ENCODE results near the gene PLCB1. TPM values are rescaled to one million over a fixed set of nuclear protein-coding genes. Genes with fewer than 3 reads are reported as not detected.

The PLCB1 gene
- total and polyA plus RNA-seq, 7 experiments from 2014 or later: 0.56 to 17.6 (median 2.3) TPM

GRCh38 chr20:8487696-8488095, 355.6 kb downstream of the PLCB1 start:
- H3K27ac ChIP-seq (ENCODE audit: low read depth, low read length): no peak overlapping the region
- no peaks in the 10 kb centered on the region for H3K4me1 Mint-ChIP-seq
- CTCF ChIA-PET: no interaction called here

GRCh38 chr20:8489094-8489883, 357.2 kb downstream of the PLCB1 start:
- DNase-seq (no peak), ATAC-seq (no peak)
- Mint-ChIP-seq H3K27ac (no peak overlapping the region), H3K4me3 (no peak overlapping the region), H3K9me3 (peaks cover 0 to 2% (median 0%) of the 10 kb centered on the region in 11 donors), H3K27me3 (no peaks in the 10 kb centered on the region), H3K36me3 (no peaks in the 10 kb centered on the region), H3K4me1 (no peaks in the 10 kb centered on the region)
- H3K36me3 ChIP-seq (ENCODE audit: control insufficient read depth in 2 of 3, insufficient read depth in 3 of 3, low read length in 3 of 3): no peaks in the 10 kb centered on the region
- H3K4me3 ChIP-seq (ENCODE audit: low read length): no peak overlapping the region
- no peaks in the 10 kb centered on the region for H3K9me3 ChIP-seq (ENCODE audit: control insufficient read depth in 2 of 3, low read length in 3 of 3)
- no peaks in the 10 kb centered on the region for H3K4me1 ChIP-seq (ENCODE audit: control insufficient read depth in 2 of 2, insufficient read depth in 2 of 2, low read length in 2 of 2)
- intact Hi-C loops (cut with micrococcal nuclease): no loop called here
- CTCF ChIA-PET: no interaction called here
- no peaks in the 10 kb centered on the region for H3K27me3 ChIP-seq (ENCODE audit: control insufficient read depth in 2 of 2, insufficient read depth in 2 of 2, low read length in 2 of 2)
- no peak overlapping the region for H3K27ac ChIP-seq (ENCODE audit: low read depth, low read length)
- POLR2A ChIA-PET: no interaction called here

More at GRCh38 chr20:8487696-8488095, 355.6 kb downstream of the PLCB1 start:
- POLR2A ChIA-PET: no interaction called here
- peaks cover 0 to 2% (median 0%) of the 10 kb centered on the region in 11 donors for H3K9me3 Mint-ChIP-seq
- no peaks in the 10 kb centered on the region for H3K27me3 ChIP-seq (ENCODE audit: control insufficient read depth in 2 of 2, insufficient read depth in 2 of 2, low read length in 2 of 2)
- H3K4me3 Mint-ChIP-seq: no peak overlapping the region
- H3K4me3 ChIP-seq (ENCODE audit: low read length): no peak overlapping the region
- no peaks in the 10 kb centered on the region for H3K4me1 ChIP-seq (ENCODE audit: control insufficient read depth in 2 of 2, insufficient read depth in 2 of 2, low read length in 2 of 2)
- DNase-seq (no peak), ATAC-seq (no peak)
- H3K36me3 Mint-ChIP-seq: no peaks in the 10 kb centered on the region
- no peaks in the 10 kb centered on the region for H3K27me3 Mint-ChIP-seq
- intact Hi-C loops (cut with micrococcal nuclease): no loop called here
- no peaks in the 10 kb centered on the region for H3K36me3 ChIP-seq (ENCODE audit: control insufficient read depth in 2 of 3, insufficient read depth in 3 of 3, low read length in 3 of 3)
- no peak overlapping the region for H3K27ac Mint-ChIP-seq
- no peaks in the 10 kb centered on the region for H3K9me3 ChIP-seq (ENCODE audit: control insufficient read depth in 2 of 3, low read length in 3 of 3)

GRCh38 chr20:8490076-8490830, 358.2 kb downstream of the PLCB1 start:
- Histone ChIP-seq H3K27ac (ENCODE audit: low read depth, low read length) (no peak overlapping the region), H3K4me3 (ENCODE audit: low read length) (no peak overlapping the region), H3K4me1 (ENCODE audit: control insufficient read depth in 2 of 2, insufficient read depth in 2 of 2, low read length in 2 of 2) (no peaks in the 10 kb centered on the region), H3K36me3 (ENCODE audit: control insufficient read depth in 2 of 3, insufficient read depth in 3 of 3, low read length in 3 of 3) (no peaks in the 10 kb centered on the region), H3K9me3 (ENCODE audit: control insufficient read depth in 2 of 3, low read length in 3 of 3) (no peaks in the 10 kb centered on the region), H3K27me3 (ENCODE audit: control insufficient read depth in 2 of 2, insufficient read depth in 2 of 2, low read length in 2 of 2) (no peaks in the 10 kb centered on the region)
- H3K4me3 Mint-ChIP-seq: no peak overlapping the region
- intact Hi-C loops (cut with micrococcal nuclease): no loop called here
- ATAC-seq (no peak), DNase-seq (no peak)
- H3K9me3 Mint-ChIP-seq: peaks cover 0 to 2% (median 0%) of the 10 kb centered on the region in 11 donors
- ChIA-PET POLR2A (no interaction called here), CTCF (interaction anchor here (0.5 kb wide), 1 partner anchor 263 kb away, joined by 5 read pairs; no protein-coding TSS in a partner anchor)
- no peaks in the 10 kb centered on the region for H3K4me1 Mint-ChIP-seq
- no peaks in the 10 kb centered on the region for H3K36me3 Mint-ChIP-seq
- H3K27me3 Mint-ChIP-seq: no peaks in the 10 kb centered on the region
- H3K27ac Mint-ChIP-seq: no peak overlapping the region

- intact Hi-C loops (cut with micrococcal nuclease): no loop called here
- no peaks in the 10 kb centered on the region for H3K4me1 ChIP-seq (ENCODE audit: control insufficient read depth in 2 of 2, insufficient read depth in 2 of 2, low read length in 2 of 2)
- POLR2A ChIA-PET: no interaction called here
- ATAC-seq: no peak
- H3K27ac ChIP-seq (ENCODE audit: low read depth, low read length): no peak overlapping the region
- H3K4me1 Mint-ChIP-seq: peaks cover 0 to 3% (median 0%) of the 10 kb centered on the region in 7 donors
- no peaks in the 10 kb centered on the region for H3K36me3 Mint-ChIP-seq
- no peaks in the 10 kb centered on the region for H3K36me3 ChIP-seq (ENCODE audit: control insufficient read depth in 2 of 3, insufficient read depth in 3 of 3, low read length in 3 of 3)
- H3K9me3 ChIP-seq (ENCODE audit: control insufficient read depth in 2 of 3, low read length in 3 of 3): no peaks in the 10 kb centered on the region
- peaks cover 0 to 2% (median 0%) of the 10 kb centered on the region in 11 donors for H3K9me3 Mint-ChIP-seq
- H3K4me3 Mint-ChIP-seq: no peak overlapping the region
- no peaks in the 10 kb centered on the region for H3K27me3 ChIP-seq (ENCODE audit: control insufficient read depth in 2 of 2, insufficient read depth in 2 of 2, low read length in 2 of 2)
- CTCF ChIA-PET: no interaction called here
- H3K4me3 ChIP-seq (ENCODE audit: low read length): no peak overlapping the region
- no peak overlapping the region for H3K27ac Mint-ChIP-seq
- no peak for DNase-seq
- H3K27me3 Mint-ChIP-seq: no peaks in the 10 kb centered on the region
Measured at GRCh38 chr20:8492173-8492572, 360.1 kb downstream of the PLCB1 start.

GRCh38 chr20:8498571-8498970, 366.5 kb downstream of the PLCB1 start:
- ChIA-PET POLR2A (no interaction called here), CTCF (no interaction called here)
- intact Hi-C loops (cut with micrococcal nuclease): no loop called here

GRCh38 chr20:8504030-8504429, 372.0 kb downstream of the PLCB1 start:
- H3K27me3 Mint-ChIP-seq: no peaks in the 10 kb centered on the region
- H3K36me3 Mint-ChIP-seq: no peaks in the 10 kb centered on the region
- ChIA-PET POLR2A (no interaction called here), CTCF (no interaction called here)
- Histone ChIP-seq H3K27me3 (ENCODE audit: control insufficient read depth in 2 of 2, insufficient read depth in 2 of 2, low read length in 2 of 2) (no peaks in the 10 kb centered on the region), H3K4me1 (ENCODE audit: control insufficient read depth in 2 of 2, insufficient read depth in 2 of 2, low read length in 2 of 2) (no peaks in the 10 kb centered on the region), H3K9me3 (ENCODE audit: control insufficient read depth in 2 of 3, low read length in 3 of 3) (no peaks in the 10 kb centered on the region), H3K4me3 (ENCODE audit: low read length) (no peak overlapping the region), H3K36me3 (ENCODE audit: control insufficient read depth in 2 of 3, insufficient read depth in 3 of 3, low read length in 3 of 3) (no peaks in the 10 kb centered on the region), H3K27ac (ENCODE audit: low read depth, low read length) (no peak overlapping the region)
- ATAC-seq: no peak
- no peak for DNase-seq
- no peak overlapping the region for H3K4me3 Mint-ChIP-seq
- H3K27ac Mint-ChIP-seq: no peak overlapping the region
- peaks cover 0 to 2% (median 0%) of the 10 kb centered on the region in 7 donors for H3K4me1 Mint-ChIP-seq
- H3K9me3 Mint-ChIP-seq: peaks cover 0 to 11% (median 0%) of the 10 kb centered on the region in 11 donors
- intact Hi-C loops (cut with micrococcal nuclease): no loop called here

More at GRCh38 chr20:8498571-8498970, 366.5 kb downstream of the PLCB1 start:
- Histone ChIP-seq H3K27me3 (ENCODE audit: control insufficient read depth in 2 of 2, insufficient read depth in 2 of 2, low read length in 2 of 2) (no peaks in the 10 kb centered on the region), H3K27ac (ENCODE audit: low read depth, low read length) (no peak overlapping the region), H3K36me3 (ENCODE audit: control insufficient read depth in 2 of 3, insufficient read depth in 3 of 3, low read length in 3 of 3) (no peaks in the 10 kb centered on the region), H3K4me3 (ENCODE audit: low read length) (no peak overlapping the region), H3K4me1 (ENCODE audit: control insufficient read depth in 2 of 2, insufficient read depth in 2 of 2, low read length in 2 of 2) (no peaks in the 10 kb centered on the region), H3K9me3 (ENCODE audit: control insufficient read depth in 2 of 3, low read length in 3 of 3) (no peaks in the 10 kb centered on the region)
- Mint-ChIP-seq H3K4me1 (peaks cover 0 to 3% (median 0%) of the 10 kb centered on the region in 7 donors), H3K27me3 (no peaks in the 10 kb centered on the region), H3K9me3 (peaks cover 0 to 4% (median 0%) of the 10 kb centered on the region in 11 donors), H3K27ac (no peak overlapping the region), H3K36me3 (no peaks in the 10 kb centered on the region), H3K4me3 (no peak overlapping the region)
- ATAC-seq (no peak), DNase-seq (no peak)
